ENCODE data around the gene ZBED2.
"Not testable (repeated sequence)": the region's sequence is repeated elsewhere in the genome, so short reads cannot be mapped to it uniquely, and the experiment has no call there.

The ZBED2 gene, protein sequence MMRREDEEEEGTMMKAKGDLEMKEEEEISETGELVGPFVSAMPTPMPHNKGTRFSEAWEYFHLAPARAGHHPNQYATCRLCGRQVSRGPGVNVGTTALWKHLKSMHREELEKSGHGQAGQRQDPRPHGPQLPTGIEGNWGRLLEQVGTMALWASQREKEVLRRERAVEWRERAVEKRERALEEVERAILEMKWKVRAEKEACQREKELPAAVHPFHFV

DNA sequence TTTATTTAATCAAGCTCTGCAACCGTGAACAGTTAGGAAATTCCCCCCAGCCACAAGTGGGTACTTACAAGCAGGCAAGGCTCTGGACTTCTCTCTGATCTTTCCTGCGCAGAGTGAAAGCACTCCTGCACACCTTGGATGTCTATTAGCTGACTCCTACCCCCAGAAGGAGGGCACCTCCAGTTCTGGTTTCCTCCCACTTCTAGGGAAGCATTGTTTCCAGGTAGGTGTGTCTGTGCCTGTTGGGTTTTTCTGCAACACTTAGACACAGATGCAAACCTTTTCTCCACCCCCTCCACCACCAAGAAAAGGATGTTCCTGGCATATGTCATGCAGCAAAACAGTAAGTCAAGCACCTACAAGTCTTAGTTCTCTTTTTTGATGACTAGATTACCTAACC lies at the start of gene ZBED2:
Gene ZBED2, minus strand, starts transcription at position 115 of the 400 bp plus-strand sequence. CDS start 1,145 bp downstream, outside the sequence.
- DNase-seq, result no peak

DNA sequence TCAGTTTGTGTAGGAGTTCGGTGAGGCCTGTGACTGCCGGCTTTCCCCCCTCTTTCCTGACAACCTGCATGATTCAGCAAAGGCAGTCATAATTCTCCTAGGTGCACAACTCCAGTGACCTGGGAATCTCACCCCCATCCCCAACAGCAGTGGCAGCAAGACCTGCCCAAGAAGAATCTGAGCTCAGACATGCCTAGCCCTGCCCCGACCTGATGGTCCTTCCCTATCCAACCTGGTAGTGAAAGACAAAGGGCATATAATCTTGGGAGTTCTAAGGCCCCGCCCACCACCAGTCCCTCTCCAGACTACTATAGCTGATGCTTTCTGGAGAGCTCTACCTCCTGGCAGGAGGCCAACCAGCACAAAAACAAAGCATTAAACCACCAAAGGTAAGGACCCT lies 44.2 kb upstream of the ZBED2 start:
- DNase-seq, result no peak

DNA sequence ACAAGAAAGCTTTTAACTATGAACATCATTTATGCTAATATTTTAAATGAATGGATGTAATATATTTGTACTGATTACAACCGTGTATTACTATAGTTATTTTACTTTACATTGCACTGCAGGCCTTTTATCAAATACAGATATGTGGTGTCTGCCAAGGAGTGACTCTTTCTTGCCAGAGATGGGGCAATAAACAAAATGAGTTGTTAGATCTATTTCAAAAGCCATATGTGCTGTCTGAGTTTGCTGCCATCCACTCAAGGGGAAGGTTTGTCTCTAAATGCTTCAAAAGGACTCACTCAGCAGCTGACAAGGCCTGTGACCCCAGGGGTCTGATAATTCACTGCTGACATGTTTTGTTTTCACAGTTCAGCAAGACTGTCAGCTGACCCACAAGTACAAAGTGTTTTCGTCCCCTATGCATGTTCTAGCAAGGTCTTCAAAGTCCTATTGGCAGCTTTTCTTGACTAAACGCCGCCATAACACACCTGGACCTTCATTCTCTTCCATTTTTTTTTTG lies 41.3 kb upstream of the ZBED2 start:
- no peak for DNase-seq

DNA sequence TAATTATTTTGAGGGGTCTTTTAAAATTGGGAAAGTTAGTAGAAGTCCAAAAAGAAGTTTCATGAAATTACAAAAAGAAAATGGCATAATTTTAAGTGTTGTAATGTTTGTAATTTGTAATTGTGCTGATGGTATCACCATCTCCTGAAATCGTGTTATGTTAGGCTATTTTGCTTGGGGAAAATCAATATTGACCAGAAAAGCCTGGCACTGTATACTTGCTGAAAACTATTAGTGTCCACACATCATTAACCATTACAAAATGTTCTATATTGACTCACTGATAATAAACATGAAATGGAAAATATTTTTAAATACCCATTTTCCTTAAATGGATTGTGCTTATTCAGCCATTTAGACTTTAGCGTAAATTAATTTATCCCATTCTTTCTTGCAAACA lies 40.3 kb upstream of the ZBED2 start:
- no peak for DNase-seq

DNA sequence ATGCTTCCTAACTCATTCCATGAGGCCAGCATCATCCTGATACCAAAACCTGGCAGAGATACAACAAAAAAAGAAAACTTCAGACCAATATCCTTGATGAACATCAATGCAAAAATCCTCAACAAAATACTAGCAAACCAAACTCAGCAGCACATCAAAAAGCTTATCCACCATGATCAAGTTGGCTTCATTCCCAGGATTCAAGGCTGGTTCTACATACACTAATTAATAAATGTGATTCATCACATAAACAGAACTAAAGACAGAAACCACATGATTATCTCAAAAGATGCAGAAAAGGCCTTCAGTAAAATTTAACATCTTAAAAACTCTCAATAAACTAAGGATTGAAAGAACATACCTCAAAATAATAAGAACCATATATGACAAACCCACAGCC lies 35.5 kb upstream of the ZBED2 start:
- not testable (repeated sequence) for DNase-seq

DNA sequence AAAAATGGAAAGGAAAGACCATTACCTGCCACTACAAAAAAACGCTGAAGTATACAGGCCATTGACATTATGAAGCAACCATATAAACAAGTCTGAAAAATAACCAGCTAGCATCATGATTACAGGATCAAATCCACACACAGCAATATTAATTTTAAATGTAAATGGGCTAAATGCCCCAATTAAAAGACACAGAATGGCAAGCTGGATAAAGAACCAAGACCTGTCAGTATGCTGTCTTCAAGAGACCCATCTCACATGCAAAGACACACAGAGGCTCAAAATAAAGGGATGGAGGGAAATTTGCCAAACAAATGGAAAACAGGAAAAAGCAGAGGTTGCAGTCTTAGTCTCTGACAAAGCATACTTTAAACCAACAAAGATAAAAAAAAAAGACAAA lies 33.9 kb upstream of the ZBED2 start:
- DNase-seq, result not testable (repeated sequence)

DNA sequence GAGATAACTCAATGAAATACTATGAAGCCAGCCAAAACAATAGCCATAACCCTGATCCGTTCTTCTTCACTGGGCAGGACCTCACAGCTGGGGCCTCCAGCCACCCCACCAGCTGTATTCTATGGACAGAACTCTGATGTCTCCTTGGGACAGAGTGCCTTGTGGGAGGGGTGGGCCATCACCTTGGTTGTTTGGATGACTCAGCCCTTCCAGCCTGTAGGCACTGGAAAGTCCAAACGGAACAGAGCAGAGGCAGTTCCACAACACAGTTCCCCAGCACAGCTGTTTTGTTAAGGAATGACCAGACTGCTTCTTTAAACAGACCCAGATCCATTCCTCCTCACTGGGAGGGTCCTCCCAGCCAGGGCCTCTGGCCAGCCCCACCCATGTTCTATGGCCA lies 31.9 kb upstream of the ZBED2 start:
- DNase-seq, result no peak

DNA sequence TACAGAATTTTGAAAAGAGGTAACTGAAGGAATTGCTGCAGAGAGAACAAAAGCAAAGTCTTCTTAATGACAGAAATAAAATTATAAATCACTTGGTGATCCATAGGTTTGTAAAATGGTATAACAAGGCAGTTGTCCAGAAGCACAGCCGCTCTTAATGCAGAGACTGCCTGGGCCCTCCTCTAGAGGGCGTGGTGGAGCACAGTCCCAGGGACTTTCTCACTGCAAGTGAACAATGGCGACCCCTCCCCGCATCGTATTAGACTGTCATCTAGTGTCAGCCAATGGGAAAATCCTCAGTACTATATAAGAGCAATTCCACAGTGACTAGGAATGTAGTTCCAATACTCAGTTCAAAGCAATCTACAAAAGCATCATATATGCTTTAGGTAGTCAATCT lies 26.4 kb upstream of the ZBED2 start:
- DNase-seq, result no peak

DNA sequence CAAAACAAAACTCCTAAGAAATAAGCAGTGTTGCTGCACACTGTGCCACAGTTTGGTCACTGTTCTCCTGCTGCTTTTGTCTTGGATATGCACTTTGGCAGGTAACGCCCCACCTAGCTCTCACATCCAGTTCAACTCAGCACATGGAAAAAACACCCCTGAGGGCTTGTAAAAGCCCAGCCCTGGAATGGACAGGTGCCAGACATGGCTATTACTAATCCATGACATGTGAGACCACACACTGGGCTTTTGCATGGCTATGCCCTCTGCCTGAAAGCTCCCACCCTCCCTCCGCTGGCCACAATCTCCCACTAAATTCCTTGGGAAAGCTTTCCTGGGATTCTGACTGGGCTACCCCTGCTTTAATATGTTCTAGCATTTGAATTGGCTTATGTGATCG lies 24.7 kb upstream of the ZBED2 start:
- DNase-seq, result no peak

DNA sequence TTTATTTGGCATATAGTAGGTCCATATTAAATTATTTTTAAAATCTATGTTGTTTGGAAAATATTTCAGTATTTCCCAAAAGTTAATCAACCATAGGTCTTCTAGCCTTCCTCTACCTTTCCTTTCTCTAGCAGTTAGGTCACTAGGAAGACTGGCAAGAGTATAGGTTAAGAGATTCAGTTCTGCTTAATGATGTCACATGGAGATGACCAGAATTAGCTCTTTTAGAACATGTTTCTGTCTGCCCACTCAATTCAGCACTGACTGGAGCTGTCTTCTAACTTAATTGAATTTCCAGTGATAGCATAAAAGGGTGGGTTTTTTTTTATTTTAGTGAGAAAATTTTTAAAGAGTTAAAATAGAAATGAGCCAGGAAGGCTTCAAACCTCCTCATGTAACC lies 23.8 kb upstream of the ZBED2 start:
- DNase-seq, result no peak

DNA sequence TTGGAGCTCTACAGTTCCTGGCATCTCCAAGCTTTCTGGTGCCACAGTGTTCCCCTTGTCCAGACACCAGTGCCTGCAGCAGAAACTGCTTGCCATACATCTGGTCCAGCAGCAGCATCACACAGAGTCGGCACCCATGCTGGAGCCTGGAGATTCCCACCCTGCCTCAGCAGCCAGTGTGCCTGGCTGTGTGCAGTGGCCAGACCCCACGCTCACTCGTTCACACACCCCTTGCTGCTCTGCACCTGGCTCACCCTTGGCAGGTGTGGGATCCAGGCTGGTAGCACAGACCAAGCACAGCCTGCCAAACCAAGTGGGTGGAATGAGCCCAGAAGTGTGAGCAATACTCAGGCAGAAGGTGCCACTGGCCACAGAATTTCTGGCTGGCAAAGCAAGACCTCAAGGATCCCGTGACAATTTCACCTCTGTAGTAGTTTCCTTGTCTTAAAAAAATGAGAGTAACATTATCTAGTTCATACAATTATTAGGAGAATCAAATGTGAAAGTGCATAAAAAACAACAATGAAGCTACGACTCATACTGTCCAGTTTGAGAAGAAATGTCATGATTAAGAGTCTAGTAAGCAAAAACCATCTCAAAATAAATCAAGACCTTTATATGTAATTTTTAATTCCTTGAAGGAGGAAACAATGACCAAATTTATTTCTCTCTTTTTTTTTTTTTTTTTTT lies 22.9 kb upstream of the ZBED2 start:
- DNase-seq, result no peak

DNA sequence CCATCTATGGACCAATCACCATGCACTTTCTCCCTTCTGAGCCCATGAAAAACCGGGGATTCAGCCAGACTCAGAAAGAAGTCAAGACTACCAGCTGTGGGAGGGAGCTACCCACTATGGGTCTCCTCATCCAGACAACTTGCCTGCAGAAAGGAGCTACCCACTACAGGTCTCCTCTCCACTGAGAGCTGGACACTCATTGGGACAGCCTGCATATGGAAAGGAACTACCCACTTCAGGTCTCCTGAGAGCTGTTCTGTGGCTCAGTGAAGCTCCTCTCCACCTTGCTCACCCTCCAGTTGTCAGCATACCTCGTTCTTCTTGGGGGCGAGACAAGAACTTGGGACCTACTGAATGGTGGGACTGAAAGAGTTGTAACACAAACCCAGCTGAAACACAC lies 22.3 kb upstream of the ZBED2 start:
- DNase-seq, result no peak

DNA sequence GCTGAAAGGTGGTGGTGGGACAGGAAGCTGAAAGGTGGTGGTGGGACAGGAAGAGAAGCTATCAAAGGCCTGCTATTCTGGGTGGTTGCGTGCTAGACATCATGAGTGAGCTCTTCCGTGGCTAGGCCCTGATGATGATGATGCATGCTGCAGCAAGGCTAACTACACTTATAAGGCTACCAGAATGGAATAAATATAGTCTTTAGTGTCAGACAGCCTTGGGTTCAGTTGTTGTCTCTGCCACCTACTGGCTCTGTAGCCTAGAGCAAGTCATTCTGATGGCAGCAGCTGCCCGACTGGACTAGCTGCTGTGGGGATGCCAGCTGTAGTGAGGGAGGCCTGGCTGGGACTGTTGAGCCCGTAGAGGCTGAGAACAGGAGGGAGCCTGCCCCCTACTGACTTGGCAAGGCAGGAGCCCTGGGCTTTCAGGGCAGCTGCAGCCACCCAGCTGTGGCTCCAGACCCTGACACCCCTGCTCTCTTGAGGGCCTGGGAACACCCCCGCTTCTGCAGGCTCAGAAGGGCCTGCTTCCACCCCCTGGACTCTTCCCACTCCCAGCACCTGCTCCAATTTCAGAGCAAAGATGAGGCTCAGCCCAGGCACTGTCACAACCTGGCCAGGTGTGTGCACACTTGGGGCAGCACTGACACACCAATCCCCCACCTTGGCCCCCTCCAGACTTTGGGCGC lies 21.4 kb upstream of the ZBED2 start:
- DNase-seq, result no peak

DNA sequence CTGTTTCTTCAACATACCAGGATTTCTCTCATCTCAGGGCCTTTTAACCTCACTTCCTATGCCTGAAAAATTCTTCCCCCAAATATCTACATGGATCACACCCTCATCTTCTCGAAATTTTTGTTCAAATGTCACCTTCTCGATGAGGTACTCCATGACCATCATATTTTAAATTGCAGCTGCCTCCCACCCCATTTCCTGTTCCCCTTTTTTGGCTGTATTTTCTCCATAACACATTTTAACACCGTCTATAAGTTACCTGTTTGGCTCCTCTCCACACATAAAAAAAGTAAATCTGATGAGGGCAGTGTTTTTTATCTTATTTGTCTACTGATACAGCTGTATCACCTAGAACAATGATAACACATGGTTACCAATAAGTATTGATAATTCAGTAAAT lies 20.7 kb upstream of the ZBED2 start:
- DNase-seq, result no peak

DNA sequence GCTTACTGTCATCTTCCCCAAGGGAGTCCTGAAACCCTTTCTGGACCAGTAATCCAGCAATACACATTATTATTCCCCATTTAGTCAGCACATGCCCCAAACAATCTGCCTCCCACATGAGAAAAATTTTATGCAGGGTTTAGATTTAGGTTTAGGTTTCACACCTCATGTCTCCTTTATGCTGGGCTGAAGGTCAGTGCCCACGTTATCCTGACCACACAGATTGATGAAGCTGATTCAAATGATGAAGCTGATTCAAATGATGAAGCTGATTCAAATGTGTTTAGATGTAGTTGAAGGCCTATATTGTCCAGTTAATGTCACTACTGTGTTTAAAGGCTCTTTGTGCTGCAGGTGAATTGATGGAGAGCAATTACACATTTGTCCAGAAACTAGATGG lies 18.1 kb upstream of the ZBED2 start:
- no peak for DNase-seq

DNA sequence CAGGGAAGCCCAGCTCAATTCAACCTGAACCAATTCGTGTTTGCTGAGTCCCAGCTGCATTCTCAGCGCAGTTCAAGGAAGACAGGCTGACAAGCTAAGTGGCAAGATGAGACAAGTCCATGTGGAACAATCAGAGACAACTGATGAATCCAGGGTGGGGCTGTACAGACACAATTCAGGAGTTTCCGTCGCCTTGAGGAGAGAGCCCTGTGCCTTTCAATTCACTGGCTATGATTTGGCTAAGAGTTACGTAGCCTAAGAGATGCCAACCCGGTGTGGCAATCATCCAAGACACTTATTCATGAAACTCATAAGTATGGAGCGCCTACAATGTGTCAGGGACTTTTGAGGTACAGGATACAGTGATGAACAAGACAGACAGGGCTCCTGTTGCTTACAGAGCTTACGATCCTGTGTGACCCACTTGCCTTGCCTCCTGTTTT lies 15.5 kb upstream of the ZBED2 start:
- DNase-seq, result no peak

DNA sequence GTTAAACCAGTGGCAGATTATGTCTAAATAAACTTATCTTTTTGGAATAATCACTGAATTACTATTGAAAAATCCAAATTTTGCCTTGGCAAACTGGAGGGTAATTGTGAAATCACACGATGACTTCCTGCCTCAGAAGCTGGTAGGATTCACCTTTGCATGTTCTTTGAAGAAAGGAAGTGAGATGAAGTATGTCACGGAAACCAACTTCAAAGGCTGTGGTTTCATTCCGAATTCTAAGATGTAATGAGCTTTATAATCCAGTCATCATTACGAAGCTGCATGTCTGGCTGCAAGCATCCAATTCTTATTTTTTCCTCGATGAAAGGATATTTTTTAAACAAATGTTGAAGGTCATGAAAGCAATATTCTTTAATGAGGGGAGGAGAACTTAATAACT lies 15.0 kb upstream of the ZBED2 start:
- no peak for DNase-seq

DNA sequence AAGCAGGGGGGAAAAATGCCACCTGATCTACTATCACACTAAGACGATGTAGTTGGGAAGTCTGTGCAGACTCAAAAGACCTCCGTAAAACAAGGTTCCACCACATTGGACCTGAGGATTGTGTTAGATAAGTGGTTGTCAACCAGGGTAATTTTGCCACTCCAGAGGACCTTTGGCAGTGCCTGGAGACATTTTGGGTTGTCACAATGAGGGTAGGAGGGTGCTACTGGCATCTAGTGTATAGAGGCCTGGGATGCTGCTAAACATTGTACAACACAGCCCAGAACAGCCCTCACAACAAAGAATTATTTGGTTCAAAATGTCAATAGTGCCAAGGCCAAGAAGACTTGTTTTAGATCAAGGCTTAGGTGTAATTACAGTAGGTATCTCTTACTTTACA lies 14.6 kb upstream of the ZBED2 start:
- no peak for DNase-seq

DNA sequence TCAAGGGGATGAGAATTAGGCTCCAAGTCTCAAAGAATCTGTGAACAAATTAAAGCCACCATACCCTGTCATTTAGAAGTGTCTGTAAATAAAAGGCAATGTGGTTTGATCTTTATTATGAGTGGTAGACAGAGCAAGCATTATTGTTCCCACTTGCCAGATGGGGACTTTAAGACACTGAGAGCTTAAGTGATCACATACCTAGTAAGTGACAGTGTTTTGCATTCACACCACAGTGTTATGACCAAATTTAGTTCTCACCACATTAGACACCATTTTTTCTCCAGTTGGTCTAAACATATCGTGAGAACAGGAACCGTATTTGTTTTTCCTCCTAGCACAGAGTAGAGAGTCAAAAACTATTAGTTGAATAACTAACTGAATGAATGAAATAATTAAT lies 13.2 kb upstream of the ZBED2 start:
- no peak for DNase-seq

DNA sequence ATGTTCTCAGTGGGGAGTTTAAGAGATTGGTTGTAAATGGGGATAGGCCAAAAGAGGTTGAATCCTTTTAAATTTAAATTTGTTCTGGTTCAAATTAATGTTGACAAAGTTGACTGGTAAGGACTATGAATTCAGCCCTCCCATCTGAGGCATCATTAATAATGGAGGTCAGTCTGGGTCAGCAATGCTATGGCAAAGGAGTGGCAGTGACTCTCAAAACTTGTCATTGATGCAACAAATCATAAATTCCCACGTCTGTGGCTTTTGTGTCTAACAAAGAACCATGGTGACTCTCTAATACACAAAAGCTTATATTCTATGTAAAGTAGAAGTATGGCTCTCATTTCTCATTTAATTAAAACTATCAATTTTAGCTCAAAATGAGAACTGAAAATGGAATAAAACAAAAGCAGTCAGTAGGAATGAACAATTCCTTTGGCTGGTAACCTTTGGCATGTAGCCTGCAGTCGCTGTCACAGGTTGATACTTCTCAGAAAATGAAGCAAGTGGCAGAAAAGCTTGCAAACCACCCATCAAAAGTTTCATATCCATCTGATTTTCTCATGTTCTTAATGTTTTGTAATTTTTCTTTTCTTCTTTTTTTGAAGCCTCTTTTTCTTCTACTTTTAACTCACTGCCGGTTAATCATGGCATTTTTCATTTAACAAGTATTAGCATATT lies 12.2 kb upstream of the ZBED2 start:
- DNase-seq, result no peak

DNA sequence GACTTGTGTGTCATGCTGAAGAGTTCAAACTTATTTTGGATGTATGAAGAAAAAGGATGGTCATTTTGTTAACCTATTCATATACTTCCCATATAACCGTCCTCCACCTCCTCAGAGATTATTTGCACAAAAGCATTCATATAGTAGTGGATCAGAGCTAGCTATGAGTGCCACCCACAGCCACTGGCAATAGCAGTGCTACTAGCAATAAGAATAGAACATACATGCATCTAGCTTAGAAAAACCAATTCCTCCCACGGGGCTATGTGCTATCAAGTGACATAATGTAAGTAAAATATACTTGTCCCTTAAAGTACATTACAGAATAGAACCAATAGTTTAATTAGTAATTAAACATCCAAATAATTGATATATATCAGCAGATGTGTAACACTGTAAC lies 10.3 kb upstream of the ZBED2 start:
- no peak for DNase-seq

DNA sequence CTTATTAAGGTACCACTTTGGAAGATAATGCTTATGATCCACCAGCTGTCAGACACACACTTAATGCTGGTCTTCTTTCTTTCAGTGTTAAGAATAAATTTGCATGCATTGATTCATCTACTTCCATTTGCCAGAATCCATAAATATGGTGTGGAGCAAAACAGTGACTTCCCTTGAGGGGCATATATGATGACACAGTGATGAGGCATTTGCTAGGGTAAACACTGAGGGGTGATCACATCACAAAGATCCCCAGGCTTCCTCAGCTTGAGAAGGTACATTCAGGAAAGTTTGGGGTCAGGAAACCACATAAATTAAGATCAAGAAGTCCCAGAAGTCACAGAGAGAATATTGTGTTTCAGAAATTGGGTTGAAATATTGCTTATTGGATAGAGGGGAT lies 9.9 kb upstream of the ZBED2 start:
- DNase-seq, result no peak

DNA sequence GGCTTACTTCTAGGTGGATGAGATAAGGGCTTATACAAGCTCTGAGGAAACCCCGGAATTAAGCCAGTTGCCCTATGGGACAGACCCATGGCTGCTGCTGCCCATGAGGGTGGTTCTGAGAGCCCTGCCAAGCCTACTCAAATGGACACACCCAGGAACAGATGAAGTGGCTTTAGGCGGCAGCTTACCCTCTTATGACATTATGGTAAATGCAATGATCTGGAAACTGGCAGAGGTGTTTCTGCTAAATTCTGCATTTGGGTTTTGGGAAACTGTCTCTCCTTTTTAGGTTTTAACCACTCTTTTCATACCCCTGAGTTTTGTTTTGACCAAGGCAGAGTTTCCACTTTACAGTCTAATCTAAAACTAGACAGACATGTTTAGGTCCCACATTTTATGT lies 9.0 kb upstream of the ZBED2 start:
- DNase-seq, result no peak

DNA sequence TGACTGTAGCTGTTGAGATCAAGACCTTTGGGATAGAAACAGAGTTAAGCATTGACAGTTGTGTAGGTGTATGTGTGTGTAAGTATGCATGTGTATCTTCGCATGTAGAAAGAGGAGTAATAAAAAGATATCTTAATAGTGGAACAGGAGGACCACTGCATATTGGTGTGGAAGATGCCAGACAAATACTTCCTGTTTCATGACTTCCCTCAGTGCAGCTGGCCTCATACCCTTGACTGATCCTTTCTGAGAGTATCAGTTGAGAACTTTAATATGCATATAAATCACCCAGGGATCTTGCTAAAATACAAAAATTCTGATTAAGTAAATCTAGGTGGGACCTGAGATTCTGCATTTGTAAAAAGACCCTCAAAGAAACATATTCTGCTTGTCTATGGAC lies 8.5 kb upstream of the ZBED2 start:
- no peak for DNase-seq
